GM12878 (cell line): ENCODE results near the gene LCOR. TPM values are rescaled to one million over a fixed set of nuclear protein-coding genes. Genes with fewer than 3 reads are reported as not detected.

ENCODE experiments used
- ATAC-seq: fragments of 200-7000 bp; cut with Tn5 transposase; 3 replicates; pipeline ENCODE4 v1.9.1; 2020; ENCODE audit warnings: mild to moderate bottlenecking, moderate library complexity
- BruUV-seq: library from RNA; stranded (reverse); fragments of 400-500 nt; replicated peaks from 2 replicates; lab custom pipeline; 2021; lab: Mats Ljungman, UMichigan
- CTCF ChIA-PET: fragments of 300-600 bp; sonication (Branson Sonifier 250); formaldehyde crosslinking; extraction: SDS; loops from one replicate; lab custom pipeline; 2021; ENCODE audit warnings: inconsistent platforms; lab: Yijun Ruan, JAX
- POLR2A ChIA-PET: fragments of 350-600 bp; formaldehyde crosslinking; extraction: SDS; loops from one replicate; lab custom pipeline; 2021; ENCODE audit warnings: inconsistent platforms; lab: Charles Lee
- RAD21 ChIA-PET: fragments of 300-600 bp; sonication (Branson Sonifier 250); formaldehyde crosslinking; loops from one replicate; lab custom pipeline; 2023; ENCODE audit warnings: antibody characterized with exemption; ENCODE audit not compliant: unreplicated experiment; lab: Charles Lee
- SMC1A ChIA-PET: fragments of 300-600 bp; sonication (Branson Sonifier 250); formaldehyde crosslinking; loops from one replicate; lab custom pipeline; 2023; ENCODE audit not compliant: unreplicated experiment, uncharacterized antibody; lab: Charles Lee
- DNase-seq: peaks from one replicate; pipeline ENCODE4 v3.0.0-alpha.2; 2011; ENCODE audit warnings: low read depth, low spot score
- FAIRE-seq: peaks from 3 replicates; lab custom pipeline; 2011; peaks lifted over from hg19 to GRCh38; lab: Jason Lieb, UNC
- H2AFZ ChIP-seq: 2 replicates; pipeline ENCODE4 v1.6.0; 2011; ENCODE audit warnings: low read depth, low read length, control low read depth; ENCODE audit not compliant: control insufficient read depth
- H3K27ac ChIP-seq: 2 replicates; pipeline ENCODE4 v1.5.1; 2011; ENCODE audit warnings: control low read depth; ENCODE audit not compliant: control insufficient read depth, insufficient read depth
- H3K27me3 ChIP-seq, 2 experiments: replicated peaks in 1 of 2; 2 replicates each; pipeline versions ENCODE4 v1.6.0 to v1.6.1; 2011; ENCODE audit warnings: low read length in 1 of 2; ENCODE audit not compliant: control insufficient read depth in 2 of 2, insufficient read depth in 2 of 2
- H3K36me3 ChIP-seq, 2 experiments: 2 replicates each; pipeline ENCODE4 v1.5.1; 2011; ENCODE audit warnings: low read length in 1 of 2; ENCODE audit not compliant: control insufficient read depth in 2 of 2, insufficient read depth in 2 of 2
- H3K4me1 ChIP-seq: 2 replicates; pipeline ENCODE4 v1.6.1; 2011; ENCODE audit warnings: mild to moderate bottlenecking, low read length, moderate library complexity, mixed read lengths; ENCODE audit not compliant: control insufficient read depth, insufficient read depth
- H3K4me2 ChIP-seq: 2 replicates; pipeline ENCODE4 v1.6.0; 2011; ENCODE audit warnings: control low read depth; ENCODE audit not compliant: control insufficient read depth, insufficient read depth
- H3K4me3 ChIP-seq: fragments of 200-600 bp; sonication (generic); 2 replicates; pipeline ENCODE4 v1.5.1; 2016
- H3K79me2 ChIP-seq: 2 replicates; pipeline ENCODE4 v1.6.0; 2011; ENCODE audit warnings: low read length; ENCODE audit not compliant: control insufficient read depth, insufficient read depth
- H3K9ac ChIP-seq: 2 replicates; pipeline ENCODE4 v1.8.0; 2011; ENCODE audit warnings: low read length, control low read depth, mixed read lengths; ENCODE audit not compliant: control insufficient read depth, insufficient read depth
- H3K9me3 ChIP-seq: replicated peaks from 3 replicates; pipeline ENCODE4 v1.5.1; 2011; ENCODE audit warnings: mild to moderate bottlenecking, low read length; ENCODE audit not compliant: control insufficient read depth, insufficient read depth
- H4K20me1 ChIP-seq: 2 replicates; pipeline ENCODE4 v1.6.0; 2011; ENCODE audit not compliant: control insufficient read depth, insufficient read depth
- CHD1 ChIP-seq: IDR thresholded peaks from 2 replicates; pipeline ENCODE4 v1.6.1; 2012; ENCODE audit warnings: low read depth, low read length, improper control_type of control experiment
- ELK1 ChIP-seq: IDR thresholded peaks from 2 replicates; pipeline ENCODE4 v1.6.1; 2012; ENCODE audit warnings: low read depth, low read length, improper control_type of control experiment
- GATAD2B ChIP-seq: fragments of 450-650 bp; conservative IDR thresholded peaks from 2 replicates; pipeline ENCODE4 v1.6.1; 2017; ENCODE audit warnings: low read depth, mild to moderate bottlenecking, moderate library complexity
- HDAC6 ChIP-seq: fragments of 200-600 bp; sonication (generic); IDR thresholded peaks from one replicate; pipeline ENCODE4 v1.8.0; 2017; ENCODE audit warnings: antibody characterized with exemption; ENCODE audit not compliant: unreplicated experiment
- POLR2A ChIP-seq: IDR thresholded peaks from 2 replicates; pipeline ENCODE4 v1.6.1; 2011; ENCODE audit warnings: low read depth, mild to moderate bottlenecking, low read length
- WGBS: methylation state at CpG from one replicate; pipeline ENCODE4 v1.1.6; 2016; ENCODE audit warnings: low lambda C conversion rate; ENCODE audit not compliant: insufficient replicate concordance, insufficient coverage; ENCODE audit errors: missing lambda C conversion rate; 5-methylcytosine and 5-hydroxymethylcytosine counted together
- in situ Hi-C: fragments of 300-500 bp; cut with MboI; formaldehyde crosslinking; loops from 9 replicates; pipeline ENCODE4 v1.14.3; 2018; ENCODE audit warnings: mixed read lengths
- intact Hi-C: fragments of 100-400 bp; cut with micrococcal nuclease; formaldehyde crosslinking; loops from one replicate; pipeline ENCODE4 v1.14.2; 2022; ENCODE audit not compliant: unreplicated experiment
- polyA plus RNA-seq, 11 experiments: library from polyadenylated mRNA; depleted of rRNA in 4 of 11; unstranded in 6 of 11; stranded (reverse) in 5 of 11; fragments of >200 nt; fragmentation: Nextera tagmentation in 4 of 11; fragmentation: Illumina TruSeq in 1 of 11; extraction: Ambion mirVana in 4 of 11; extraction: Trizol in 1 of 11; gene quantifications; 1 replicate in 1 of 11; 2 replicates in 10 of 11; pipeline versions ENCODE4 v1.2.1 to v1.2.3, GENCODE V29; 2011 to 2016; ENCODE audit warnings: inconsistent platforms in 2 of 11, missing spikeins in 2 of 11, low read depth in 1 of 11
- total RNA-seq, 4 experiments: library from RNA; depleted of rRNA in 3 of 4; stranded (reverse); fragments of >200 nt in 3 of 4; fragmentation: Illumina TruSeq in 1 of 4; extraction: Trizol in 1 of 4; gene quantifications; 2 replicates each; pipeline versions ENCODE4 v1.2.1 to v1.2.3, GENCODE V29; 2013 to 2021

The LCOR gene
- total and polyA plus RNA-seq, 10 of the 15 experiments (the other 5 are each of a cell fraction or from before 2014, with no cell fraction given) = 1.6 to 22.0 (median 13.2) TPM

DNA sequence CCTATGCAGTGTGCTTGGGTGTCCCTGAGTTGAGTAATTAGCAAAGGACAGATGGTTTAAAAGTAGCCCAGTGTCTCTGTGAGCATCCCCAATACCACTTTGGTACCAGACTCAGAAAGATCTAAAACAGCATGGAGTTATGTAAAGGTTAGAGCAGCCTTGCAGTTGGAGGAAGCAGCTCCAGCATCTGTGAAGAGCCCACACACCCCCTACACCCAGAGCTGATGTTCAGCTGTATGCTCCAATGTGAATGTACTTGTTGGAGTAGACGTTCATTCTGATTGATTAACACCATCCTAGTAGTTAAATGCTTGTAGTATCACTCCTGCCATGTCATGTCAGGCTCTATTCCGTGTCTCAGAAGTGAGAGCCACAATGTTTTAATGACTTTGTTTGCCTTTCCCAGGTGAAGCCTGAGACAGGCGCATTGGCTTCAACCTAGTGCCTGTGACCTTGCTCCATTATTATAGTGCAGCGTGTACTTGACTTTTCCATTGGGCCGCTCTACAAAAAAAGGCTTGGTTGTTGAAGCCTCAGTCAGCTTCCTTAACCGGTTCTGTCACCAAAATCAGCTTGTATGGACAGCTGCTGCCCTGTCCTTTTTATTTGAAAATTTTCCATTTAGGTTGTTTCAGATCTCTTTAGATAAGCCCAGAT is 154.2 kb downstream of the LCOR start:
- no peak overlapping the region for H3K4me3 ChIP-seq
- no peaks in the 10 kb centered on the region for H3K79me2 ChIP-seq
- CTCF ChIA-PET = interaction anchor here (4.8 to 8.2 kb wide), 3 partner anchors 11 to 51 kb away, joined by 25 to 85 read pairs (median 28); no protein-coding TSS in a partner anchor
- H4K20me1 ChIP-seq = no peaks in the 10 kb centered on the region
- H3K4me2 ChIP-seq = no peak overlapping the region
- intact Hi-C loops (no loop called here), in situ Hi-C loops (no loop called here)
- H3K9ac ChIP-seq = no peak overlapping the region
- peaks cover 0 to 8% of the 10 kb centered on the region in 2 experiments; a peak in 3 of 4 replicates for H3K36me3 ChIP-seq
- H3K4me1 ChIP-seq = peaks cover 10% of the 10 kb centered on the region
- RAD21 ChIA-PET = interaction anchor here (0.8 kb wide), 1 partner anchor 81 kb away, joined by 3 read pairs; no protein-coding TSS in a partner anchor
- WGBS = 96% methylated on average over 6 of the region's 6 CpGs
- no peak overlapping the region for H2AFZ ChIP-seq
- H3K27ac ChIP-seq = no peak overlapping the region
- H3K27me3 ChIP-seq = no peaks in the 10 kb centered on the region
- DNase-seq (no peak), ATAC-seq (no peak), FAIRE-seq (no peak)
- TF ChIP-seq POLR2A (no peak), GATAD2B (no peak), ELK1 (no peak), HDAC6 (no peak), CHD1 (no peak)
- BruUV-seq = no TSS peak
- no peaks in the 10 kb centered on the region for H3K9me3 ChIP-seq
- POLR2A ChIA-PET = no interaction called here
- SMC1A ChIA-PET = interaction anchor here (0.7 to 10.2 kb wide), 5 partner anchors 8 to 592 kb away, joined by 3 to 96 read pairs (median 16); no protein-coding TSS in a partner anchor
